GM12891 (cell line): ENCODE data around the gene KIF15.

Experiments used
- DNase-seq: peaks from one replicate; pipeline ENCODE4 v3.0.0; 2011; ENCODE audit warnings: low spot score; ENCODE audit not compliant: insufficient read length
- FAIRE-seq: peaks from 2 replicates; lab custom pipeline; 2011; peaks lifted over from hg19 to GRCh38; lab: Jason Lieb, UNC
- PAX5 ChIP-seq: IDR thresholded peaks from 2 replicates; pipeline ENCODE4 v1.6.1; 2011; ENCODE audit warnings: low read length, moderate library complexity, mild to moderate bottlenecking; ENCODE audit not compliant: insufficient read depth, severe bottlenecking
- POLR2A ChIP-seq: IDR thresholded peaks from 2 replicates; pipeline ENCODE4 v1.6.1; 2011; ENCODE audit warnings: low read depth, low read length, control low read depth
- POLR2AphosphoS5 ChIP-seq: IDR thresholded peaks from 2 replicates; pipeline ENCODE4 v1.6.1; 2011; ENCODE audit warnings: low read depth, low read length, control low read depth
- POU2F2 ChIP-seq: IDR thresholded peaks from 2 replicates; pipeline ENCODE4 v1.6.1; 2011; ENCODE audit warnings: low read depth, mild to moderate bottlenecking, control low read depth, low read length, moderate library complexity
- SPI1 ChIP-seq: IDR thresholded peaks from 2 replicates; pipeline ENCODE4 v1.6.1; 2011; ENCODE audit warnings: low read depth, low read length, control low read depth
- TAF1 ChIP-seq: IDR thresholded peaks from 2 replicates; pipeline ENCODE4 v1.6.1; 2011; ENCODE audit warnings: low read depth, low read length, control low read depth

KIF15 gene

GRCh38 chr3:44762170-44762677 is 630 bp downstream of the KIF15 start:
- FAIRE-seq (no peak), DNase-seq (no peak)

DNA sequence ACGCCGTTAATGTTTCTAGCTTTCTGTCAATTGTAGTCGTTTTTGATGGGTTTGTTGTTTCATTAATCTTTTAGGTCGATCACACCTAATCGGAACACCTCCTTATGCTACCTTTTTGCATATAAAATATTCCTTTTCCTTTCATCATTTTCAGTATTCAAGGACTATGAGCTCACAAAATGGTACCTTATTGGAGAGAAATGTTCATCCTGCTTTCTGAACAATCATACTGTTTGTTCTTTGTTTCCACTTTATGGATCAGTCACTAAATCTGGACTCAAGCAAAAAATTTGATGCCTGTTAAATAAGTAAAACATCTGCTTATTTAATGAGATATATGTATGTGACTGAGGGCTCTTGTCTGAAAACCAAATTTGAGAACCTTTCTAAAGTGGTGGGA is 1.1 kb downstream of the KIF15 start:
- DNase-seq (no peak), FAIRE-seq (no peak)
- no peak for TF ChIP-seq POLR2AphosphoS5
- no peak for TF ChIP-seq TAF1
- TF ChIP-seq POLR2A = no peak
- TF ChIP-seq SPI1 = no peak
- TF ChIP-seq POU2F2 = no peak
- no peak for TF ChIP-seq PAX5

More at GRCh38 chr3:44762170-44762677, 630 bp downstream of the KIF15 start:
- TF ChIP-seq POLR2A (no peak), POLR2AphosphoS5 (no peak), SPI1 (no peak), PAX5 (no peak), TAF1 (no peak), POU2F2 (no peak)

GRCh38 chr3:44764248-44764647 is 2.7 kb downstream of the KIF15 start:
- no peak for DNase-seq
- TF ChIP-seq PAX5 = no peak
- TF ChIP-seq TAF1 = no peak
- TF ChIP-seq POLR2A = no peak
- TF ChIP-seq POU2F2 = no peak
- no peak for TF ChIP-seq SPI1
- TF ChIP-seq POLR2AphosphoS5 = no peak
- no peak for FAIRE-seq

DNA sequence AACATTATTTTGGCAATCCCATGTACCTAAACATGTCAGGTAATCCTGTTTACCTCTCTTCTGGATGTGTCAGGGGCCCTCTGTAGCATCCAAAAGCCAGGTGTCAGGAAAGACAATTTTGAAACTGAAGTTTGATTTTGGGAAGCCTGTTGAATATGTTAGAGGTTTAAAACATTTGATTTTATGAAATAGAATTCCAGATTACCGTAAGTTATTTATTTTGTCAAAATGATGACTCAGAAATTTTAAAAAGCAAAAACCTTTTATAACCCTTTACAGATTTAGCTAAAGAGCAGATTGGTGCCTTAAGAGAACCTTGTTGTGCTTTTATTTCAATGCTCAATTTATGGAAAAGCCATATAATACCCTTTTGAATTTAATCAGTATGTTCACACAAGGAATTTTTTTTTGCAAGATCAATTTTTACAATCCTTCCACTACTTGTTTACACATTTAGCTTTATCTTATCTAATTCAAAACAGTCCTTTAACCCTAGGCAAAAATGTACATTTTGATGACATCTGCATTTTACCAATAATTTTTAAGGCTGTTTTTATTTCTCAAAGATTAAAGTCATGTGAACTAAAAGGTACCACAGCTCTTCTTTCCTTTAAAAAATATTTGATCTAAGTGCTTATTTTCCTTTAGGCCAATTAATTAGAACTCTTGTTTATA is 10.0 kb downstream of the KIF15 start:
- FAIRE-seq (no peak), DNase-seq (no peak)
- no peak for TF ChIP-seq POLR2AphosphoS5
- TF ChIP-seq POU2F2 = no peak
- no peak for TF ChIP-seq PAX5
- TF ChIP-seq TAF1 = no peak
- no peak for TF ChIP-seq SPI1
- no peak for TF ChIP-seq POLR2A

- DNase-seq (no peak), FAIRE-seq (no peak)
- no peak for TF ChIP-seq PAX5
- no peak for TF ChIP-seq TAF1
Observed at GRCh38 chr3:44772099-44772442, 10.5 kb downstream of the KIF15 start.

DNA sequence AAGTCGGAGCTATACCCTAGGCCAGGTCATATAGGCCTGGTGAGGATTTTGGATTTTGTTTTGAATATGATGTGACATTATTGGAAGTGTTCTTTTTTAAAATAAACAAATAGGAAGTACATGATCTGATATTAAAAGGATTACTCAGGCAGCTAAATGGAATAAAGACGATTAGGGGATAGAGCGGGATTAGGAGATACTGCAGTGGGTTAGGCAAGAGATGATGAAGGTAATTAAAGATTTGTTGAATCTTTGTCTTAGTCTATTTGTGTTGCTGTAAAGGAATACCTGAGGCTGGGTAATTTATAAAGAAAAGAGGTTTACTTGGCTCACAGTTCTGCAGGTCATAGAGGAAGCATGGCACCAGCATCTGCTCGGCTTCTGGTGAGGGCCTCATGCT is 21.3 kb downstream of the KIF15 start:
- FAIRE-seq (no peak), DNase-seq (no peak)
- no peak for TF ChIP-seq PAX5
- no peak for TF ChIP-seq POLR2AphosphoS5
- no peak for TF ChIP-seq SPI1
- TF ChIP-seq TAF1 = no peak
- no peak for TF ChIP-seq POLR2A
- no peak for TF ChIP-seq POU2F2

DNA sequence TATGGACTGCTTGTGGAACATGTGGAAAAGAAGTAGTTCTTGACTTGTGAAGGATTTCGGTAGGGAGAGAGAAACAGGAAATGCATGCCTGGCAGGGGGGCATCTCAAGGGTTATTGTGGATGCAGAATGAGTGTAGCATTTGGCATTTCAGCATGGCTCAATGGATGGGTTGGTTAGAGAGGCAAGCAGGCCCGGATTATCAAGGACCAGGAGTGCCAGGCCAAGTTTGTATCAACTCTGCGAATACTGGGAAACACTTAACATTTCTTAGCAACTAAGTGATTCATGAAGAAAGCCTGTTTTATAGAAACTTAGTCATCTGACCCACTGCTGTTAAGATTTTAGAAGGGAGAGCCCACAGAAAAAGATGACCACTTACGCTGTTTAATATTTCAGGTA is 33.6 kb downstream of the KIF15 start:
- no peak for TF ChIP-seq POLR2AphosphoS5
- TF ChIP-seq POLR2A = no peak
- no peak for TF ChIP-seq SPI1
- TF ChIP-seq POU2F2 = no peak
- no peak for TF ChIP-seq PAX5
- TF ChIP-seq TAF1 = no peak
- DNase-seq = no peak
- no peak for FAIRE-seq

DNA sequence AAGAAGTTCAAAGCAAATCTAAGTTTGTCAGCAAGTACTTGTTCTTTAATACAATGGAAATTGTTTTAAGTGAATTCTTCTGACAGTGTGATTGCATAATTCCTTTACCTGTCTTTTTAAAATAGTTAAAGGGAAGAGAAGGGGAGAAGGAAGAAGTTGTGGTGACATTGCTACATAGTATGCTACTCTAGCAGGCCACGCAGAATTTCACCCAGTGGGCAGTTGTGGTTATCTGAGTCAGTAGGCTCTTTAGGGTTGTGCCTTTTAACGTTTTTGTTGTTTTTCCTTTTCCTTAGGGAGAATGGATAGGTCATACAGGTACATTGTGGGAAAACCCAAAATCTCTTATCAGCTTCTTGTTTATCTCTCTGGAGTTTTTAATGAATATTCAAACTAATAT is 40.4 kb downstream of the KIF15 start:
- no peak for FAIRE-seq
- TF ChIP-seq POLR2AphosphoS5 = no peak
- TF ChIP-seq POU2F2 = no peak
- no peak for TF ChIP-seq TAF1
- TF ChIP-seq SPI1 = no peak
- DNase-seq = no peak

DNA sequence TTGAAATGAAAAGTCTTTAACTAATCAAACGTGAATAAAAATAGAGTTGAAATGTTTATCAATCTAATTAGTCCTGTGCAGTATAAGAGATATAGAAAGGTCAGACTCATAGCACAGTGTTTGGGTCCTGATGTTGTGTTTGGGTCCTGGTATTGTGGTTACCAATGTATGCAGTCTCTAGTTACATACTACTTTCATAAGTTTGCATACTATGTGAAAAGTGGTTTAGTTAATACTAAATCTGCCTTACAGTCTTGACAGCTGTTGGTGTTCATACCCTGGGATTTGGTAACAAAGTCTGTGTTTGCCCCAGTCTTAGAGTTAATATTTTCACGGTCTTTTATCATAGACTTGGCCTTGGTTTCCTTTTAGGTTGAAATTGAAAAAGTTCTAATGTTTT is 41.7 kb downstream of the KIF15 start:
- TF ChIP-seq POLR2AphosphoS5 (no peak), TAF1 (no peak), POLR2A (no peak), SPI1 (no peak), POU2F2 (no peak), PAX5 (no peak)

GRCh38 chr3:44805960-44806359 is 44.4 kb downstream of the KIF15 start:
- no peak for TF ChIP-seq SPI1
- no peak for TF ChIP-seq POLR2AphosphoS5
- TF ChIP-seq TAF1 = no peak
- TF ChIP-seq POLR2A = no peak
- TF ChIP-seq PAX5 = no peak
- TF ChIP-seq POU2F2 = no peak
- FAIRE-seq (no peak), DNase-seq (no peak)

More for the DNA sequence above, 41.7 kb downstream of the KIF15 start:
- DNase-seq = no peak
- no peak for FAIRE-seq
